ENCODE measurements around the gene STIM1.

GRCh38 chr11:3939651-3940190 lies 84.3 kb downstream of the STIM1 start:
- TF ChIP-seq, protein P1, sequence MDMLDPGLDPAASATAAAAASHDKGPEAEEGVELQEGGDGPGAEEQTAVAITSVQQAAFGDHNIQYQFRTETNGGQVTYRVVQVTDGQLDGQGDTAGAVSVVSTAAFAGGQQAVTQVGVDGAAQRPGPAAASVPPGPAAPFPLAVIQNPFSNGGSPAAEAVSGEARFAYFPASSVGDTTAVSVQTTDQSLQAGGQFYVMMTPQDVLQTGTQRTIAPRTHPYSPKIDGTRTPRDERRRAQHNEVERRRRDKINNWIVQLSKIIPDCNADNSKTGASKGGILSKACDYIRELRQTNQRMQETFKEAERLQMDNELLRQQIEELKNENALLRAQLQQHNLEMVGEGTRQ (IDR thresholded peaks at IDR 0.05; ENCODE audit: borderline replicate concordance, low read depth, low read length): no peak
- no peak for TF ChIP-seq PBX3 (IDR thresholded peaks at IDR 0.05; ENCODE audit: insufficient replicate concordance, low read depth, low read length)
- TF ChIP-seq, protein P2, sequence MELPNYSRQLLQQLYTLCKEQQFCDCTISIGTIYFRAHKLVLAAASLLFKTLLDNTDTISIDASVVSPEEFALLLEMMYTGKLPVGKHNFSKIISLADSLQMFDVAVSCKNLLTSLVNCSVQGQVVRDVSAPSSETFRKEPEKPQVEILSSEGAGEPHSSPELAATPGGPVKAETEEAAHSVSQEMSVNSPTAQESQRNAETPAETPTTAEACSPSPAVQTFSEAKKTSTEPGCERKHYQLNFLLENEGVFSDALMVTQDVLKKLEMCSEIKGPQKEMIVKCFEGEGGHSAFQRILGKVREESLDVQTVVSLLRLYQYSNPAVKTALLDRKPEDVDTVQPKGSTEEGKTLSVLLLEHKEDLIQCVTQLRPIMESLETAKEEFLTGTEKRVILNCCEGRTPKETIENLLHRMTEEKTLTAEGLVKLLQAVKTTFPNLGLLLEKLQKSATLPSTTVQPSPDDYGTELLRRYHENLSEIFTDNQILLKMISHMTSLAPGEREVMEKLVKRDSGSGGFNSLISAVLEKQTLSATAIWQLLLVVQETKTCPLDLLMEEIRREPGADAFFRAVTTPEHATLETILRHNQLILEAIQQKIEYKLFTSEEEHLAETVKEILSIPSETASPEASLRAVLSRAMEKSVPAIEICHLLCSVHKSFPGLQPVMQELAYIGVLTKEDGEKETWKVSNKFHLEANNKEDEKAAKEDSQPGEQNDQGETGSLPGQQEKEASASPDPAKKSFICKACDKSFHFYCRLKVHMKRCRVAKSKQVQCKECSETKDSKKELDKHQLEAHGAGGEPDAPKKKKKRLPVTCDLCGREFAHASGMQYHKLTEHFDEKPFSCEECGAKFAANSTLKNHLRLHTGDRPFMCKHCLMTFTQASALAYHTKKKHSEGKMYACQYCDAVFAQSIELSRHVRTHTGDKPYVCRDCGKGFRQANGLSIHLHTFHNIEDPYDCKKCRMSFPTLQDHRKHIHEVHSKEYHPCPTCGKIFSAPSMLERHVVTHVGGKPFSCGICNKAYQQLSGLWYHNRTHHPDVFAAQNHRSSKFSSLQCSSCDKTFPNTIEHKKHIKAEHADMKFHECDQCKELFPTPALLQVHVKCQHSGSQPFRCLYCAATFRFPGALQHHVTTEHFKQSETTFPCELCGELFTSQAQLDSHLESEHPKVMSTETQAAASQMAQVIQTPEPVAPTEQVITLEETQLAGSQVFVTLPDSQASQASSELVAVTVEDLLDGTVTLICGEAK (IDR thresholded peaks at IDR 0.05; ENCODE audit: borderline replicate concordance): no peak
- no peak for TF ChIP-seq PKNOX1 (IDR thresholded peaks at IDR 0.05)
- TF ChIP-seq SRF (IDR thresholded peaks at IDR 0.05; ENCODE audit: low read depth in 2 of 2, low read length in 2 of 2): no peak
- TF ChIP-seq RAD21 (IDR thresholded peaks at IDR 0.05; ENCODE audit: insufficient read depth, low read depth, low read length): no peak
- TF ChIP-seq SIX5 (IDR thresholded peaks at IDR 0.05; ENCODE audit: low read depth, low read length, severe bottlenecking): no peak
- no peak for TF ChIP-seq POLR2A (IDR thresholded peaks at IDR 0.05; ENCODE audit: low read depth, low read length)
- no peak for TF ChIP-seq POLR2AphosphoS5 (IDR thresholded peaks at IDR 0.05; ENCODE audit: low read length)
- TF ChIP-seq ZNF384 (IDR thresholded peaks at IDR 0.05; ENCODE audit: borderline replicate concordance, low read depth, low read length): no peak
- TF ChIP-seq JUND (IDR thresholded peaks at IDR 0.05; ENCODE audit: low read depth, low read length): no peak

All from GM12878 (cell line).